GM21825 (cell line): Measurements from ENCODE around the gene EFNA2.
"Not testable (repeated sequence)": the region's sequence is repeated elsewhere in the genome, so short reads cannot be mapped to it uniquely, and the experiment has no call there.

ENCODE experiments used
- ATAC-seq: cut with Tn5 transposase; IDR thresholded peaks from one replicate; pipeline ENCODE4 v1.9.1; 2021; ENCODE audit warnings: mild to moderate bottlenecking, moderate library complexity; ENCODE audit not compliant: unreplicated experiment

EFNA2 gene

DNA sequence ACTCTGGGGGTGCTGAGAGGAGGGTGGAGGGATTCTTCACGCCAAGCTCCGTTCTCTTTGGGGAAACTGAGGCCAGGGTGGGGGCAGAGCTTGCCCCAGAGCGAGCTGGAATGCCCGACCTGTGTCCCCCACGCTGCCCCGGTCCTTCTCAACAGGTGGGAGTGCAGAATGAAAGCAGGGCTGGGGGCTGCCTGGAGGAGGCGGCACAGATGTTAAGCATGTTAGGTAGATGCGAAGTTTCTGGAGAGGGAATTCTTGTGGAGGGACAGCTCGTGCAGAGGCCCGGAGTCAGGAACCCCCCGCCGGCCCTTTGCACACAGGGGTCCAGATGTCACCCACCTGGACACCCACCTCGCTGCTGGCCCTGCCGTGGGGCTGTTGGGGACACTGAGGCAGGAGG is 9.0 kb downstream of the EFNA2 start:
- ATAC-seq = no peak

GRCh38 chr19:1295169-1296012 is 9.7 kb downstream of the EFNA2 start:
- no peak for ATAC-seq

DNA sequence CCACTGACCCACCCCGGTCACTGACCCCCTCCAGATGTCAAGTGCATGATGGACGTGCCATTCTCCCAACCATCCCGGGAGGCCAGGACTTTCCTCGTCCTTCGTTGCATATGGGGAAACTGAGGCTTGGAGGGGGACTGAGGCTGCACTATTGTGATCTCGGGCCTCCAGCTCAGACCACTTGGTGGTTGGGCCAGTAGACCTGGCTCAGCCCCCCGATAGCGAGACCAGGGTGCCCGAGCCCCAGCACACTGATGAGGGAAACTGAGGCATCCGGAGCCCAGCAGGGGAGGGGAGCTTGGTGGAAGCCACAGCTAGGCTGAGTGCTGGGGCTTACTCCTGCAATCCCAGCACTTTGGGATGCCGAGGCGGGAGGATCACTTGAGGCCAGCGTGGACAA is 10.4 kb downstream of the EFNA2 start:
- no peak for ATAC-seq

GRCh38 chr19:1296575-1297271 is 11.1 kb downstream of the EFNA2 start:
- ATAC-seq = no peak

GRCh38 chr19:1298235-1298634 is 12.6 kb downstream of the EFNA2 start:
- no peak for ATAC-seq

DNA sequence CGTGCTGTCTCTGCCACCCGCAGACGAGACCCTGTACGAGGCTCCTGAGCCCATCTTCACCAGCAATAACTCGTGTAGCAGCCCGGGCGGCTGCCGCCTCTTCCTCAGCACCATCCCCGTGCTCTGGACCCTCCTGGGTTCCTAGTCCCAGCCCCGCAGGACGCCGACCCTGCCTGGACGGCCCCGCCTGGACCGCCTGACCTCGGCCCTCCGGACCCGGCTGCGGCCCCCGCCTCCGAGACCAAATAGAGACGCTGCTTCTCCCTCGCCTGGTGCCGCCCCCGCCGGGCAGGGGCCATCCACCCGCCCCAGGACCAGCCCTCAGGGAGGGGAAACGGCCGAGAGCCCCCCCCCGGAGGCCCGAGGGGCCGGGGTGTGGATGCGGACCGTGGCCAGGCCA is 14.1 kb downstream of the EFNA2 start:
- ATAC-seq = no peak

DNA sequence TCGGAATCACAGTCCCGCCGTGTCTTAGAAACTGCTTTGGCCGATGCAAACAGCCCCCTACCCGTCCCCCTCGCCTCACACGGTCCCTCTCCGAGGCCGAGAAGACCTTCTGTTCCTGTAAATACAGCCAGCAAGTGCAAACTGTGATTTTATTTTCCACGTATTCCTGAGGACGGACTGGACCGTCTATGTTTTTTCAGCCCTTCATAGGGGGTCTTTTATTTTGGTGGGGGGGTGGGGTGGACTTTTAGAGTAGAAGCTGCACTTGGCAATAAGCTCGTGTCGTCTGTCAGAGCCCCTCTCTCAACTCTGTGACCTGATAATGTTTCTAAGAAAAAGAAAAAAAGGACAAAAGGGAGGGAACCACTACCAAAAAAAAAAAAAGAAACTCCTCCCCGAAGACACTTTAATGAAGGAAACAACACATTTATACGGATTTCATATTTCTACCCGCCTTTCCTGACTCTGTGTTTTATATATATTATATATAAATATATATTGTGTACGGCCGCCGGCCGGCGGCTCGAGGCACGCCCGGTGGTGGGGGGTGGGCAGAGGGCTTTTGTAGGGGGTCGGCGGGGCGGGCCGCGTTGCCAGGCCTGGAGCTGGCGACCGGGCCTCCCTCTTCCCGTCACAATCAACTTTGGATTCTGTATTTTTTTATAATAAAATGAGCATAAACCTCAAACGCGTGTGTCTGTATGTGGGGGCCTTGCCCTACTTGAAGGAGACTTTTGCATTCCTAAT is 15.2 kb downstream of the EFNA2 start:
- no peak for ATAC-seq

DNA sequence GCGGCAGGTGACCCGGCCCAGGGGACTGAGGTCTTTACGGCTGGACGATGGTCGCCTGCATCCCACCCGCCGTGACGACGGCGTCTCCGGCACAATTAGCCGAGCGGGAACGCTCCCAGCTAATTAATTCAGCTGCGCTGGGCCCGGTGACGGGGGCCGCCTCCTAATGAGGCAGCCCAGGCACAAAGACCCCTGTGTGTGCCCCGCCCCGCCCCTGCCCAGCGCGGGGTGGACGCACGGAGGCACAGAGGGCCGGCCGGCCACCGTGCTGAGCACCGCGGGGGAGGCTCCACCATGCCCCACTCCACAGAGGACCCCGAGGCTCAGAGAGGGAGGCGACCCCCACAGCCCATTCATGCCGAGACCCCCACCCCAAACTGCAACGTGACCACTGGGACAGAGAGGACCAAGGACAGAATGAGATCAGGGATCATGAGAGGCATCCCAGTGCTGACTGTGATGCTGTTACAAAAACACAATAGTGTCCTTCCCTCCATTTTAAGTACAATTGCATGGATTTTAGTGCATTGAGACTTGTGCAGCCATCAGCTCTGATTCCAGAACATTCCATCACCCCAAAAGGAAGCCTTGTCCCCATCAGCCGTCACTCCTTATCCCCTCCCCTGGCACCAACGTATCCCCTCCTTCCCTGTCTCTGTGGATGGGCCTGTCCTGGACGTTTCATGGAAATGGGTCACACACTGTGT is 17.0 kb downstream of the EFNA2 start:
- ATAC-seq = no peak

- no peak for ATAC-seq
Measured at GRCh38 chr19:1304197-1304924, 18.7 kb downstream of the EFNA2 start.

DNA sequence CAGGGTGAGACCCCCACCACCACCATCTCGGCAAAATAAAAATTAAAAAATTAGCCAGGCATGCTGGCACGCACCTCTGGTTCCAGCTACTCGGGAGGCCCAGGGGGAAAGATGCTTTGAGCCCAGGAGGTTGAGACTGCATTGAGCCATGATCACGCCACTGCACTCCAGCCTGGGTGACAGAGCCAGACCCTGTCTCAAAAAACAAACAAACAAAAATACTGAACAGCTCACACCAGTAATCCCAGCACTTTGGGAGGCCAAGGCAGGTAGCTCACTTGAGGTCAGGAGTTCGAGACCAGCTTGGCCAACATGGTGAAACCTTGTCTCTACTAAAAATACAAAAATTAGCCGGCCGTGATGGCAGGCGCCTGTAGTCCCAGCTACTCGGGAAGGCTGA is 19.7 kb downstream of the EFNA2 start:
- not testable (repeated sequence) for ATAC-seq

GRCh38 chr19:1307320-1307719 is 21.6 kb downstream of the EFNA2 start:
- no peak for ATAC-seq

GRCh38 chr19:1307755-1308303 is 22.2 kb downstream of the EFNA2 start:
- no peak for ATAC-seq

GRCh38 chr19:1308718-1309117 is 23.0 kb downstream of the EFNA2 start:
- no peak for ATAC-seq

DNA sequence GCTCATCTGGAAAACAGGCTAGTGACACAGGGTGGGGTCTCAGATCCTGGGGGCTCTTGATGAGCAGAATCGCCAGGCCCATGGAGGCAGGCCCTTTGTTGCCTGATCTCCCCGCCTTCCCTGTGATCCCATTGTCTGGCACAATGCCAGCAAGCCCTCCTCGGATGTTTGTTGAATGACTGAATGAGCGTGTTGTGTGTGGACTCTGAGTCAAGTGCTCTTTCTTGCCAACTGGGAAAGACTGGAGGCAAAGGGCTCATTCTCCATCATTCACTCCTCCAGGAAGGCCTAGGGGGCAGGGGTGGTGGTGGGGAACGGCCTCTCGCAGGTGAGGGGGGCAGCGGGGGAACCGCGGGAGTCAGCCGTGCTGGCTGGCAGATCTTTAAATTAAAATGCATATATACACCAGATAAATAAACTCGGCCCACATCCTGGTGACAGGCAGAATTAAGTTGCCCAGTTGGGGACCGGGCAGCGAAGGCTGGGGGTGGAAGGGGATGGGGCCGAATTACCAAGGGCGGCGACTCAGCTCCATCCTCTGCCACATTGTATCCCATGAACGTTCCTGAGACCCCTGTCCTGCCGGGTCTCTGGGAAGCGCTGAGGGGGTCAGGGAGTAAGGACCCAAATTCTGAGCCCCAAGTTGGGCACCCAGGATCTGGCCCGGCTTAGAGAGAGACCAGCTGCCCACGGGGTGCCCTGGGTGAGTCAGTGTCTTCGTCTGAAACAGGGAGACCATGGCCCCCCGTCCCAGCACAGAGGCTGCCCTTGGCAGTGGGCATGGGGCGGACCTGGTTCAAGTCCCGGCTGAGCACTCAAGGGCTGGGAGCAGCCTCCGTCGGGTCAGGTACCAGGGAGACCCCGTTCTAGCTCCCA is 24.5 kb downstream of the EFNA2 start:
- ATAC-seq = no peak

GRCh38 chr19:1310853-1311180 is 25.1 kb downstream of the EFNA2 start:
- no peak for ATAC-seq

DNA sequence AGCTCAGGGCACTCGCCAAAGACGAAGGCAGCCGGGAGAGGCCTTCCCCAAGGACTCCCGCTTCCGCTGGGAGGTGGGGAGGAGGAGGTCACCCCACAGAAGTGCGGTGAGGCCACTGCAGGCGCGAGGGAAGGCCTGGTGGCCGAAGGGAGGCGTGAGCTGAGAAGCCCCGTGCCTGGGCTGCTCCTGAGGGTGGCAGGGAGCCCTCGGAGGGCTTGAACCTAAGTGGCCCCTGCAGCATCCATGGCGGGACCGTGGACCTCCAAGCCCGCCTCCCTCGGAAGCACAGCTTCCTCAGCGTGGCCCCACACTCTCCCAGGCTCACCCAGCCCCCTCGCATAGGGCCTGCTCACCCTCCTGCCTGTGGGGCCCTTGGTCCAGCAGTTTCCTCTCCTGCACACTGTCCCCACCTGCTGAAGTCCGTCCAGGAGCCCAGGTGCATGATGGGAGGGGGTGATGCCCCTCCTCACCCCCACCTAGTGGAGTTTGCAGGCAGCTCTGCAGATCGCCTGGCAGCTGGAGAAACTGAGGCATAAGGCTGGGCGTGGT is 25.9 kb downstream of the EFNA2 start:
- ATAC-seq = no peak

- ATAC-seq = no peak
Measured at GRCh38 chr19:1312767-1313694, 27.4 kb downstream of the EFNA2 start.
